ENCODE results near the gene CCDC91. TPM values are rescaled to one million over a fixed set of nuclear protein-coding genes. Genes with fewer than 3 reads are reported as not detected.
A peak's percentile ranks its signal among the peaks of the same experiment; 100 is the strongest.

CCDC91 gene
- total and polyA plus RNA-seq, 9 of the 15 experiments (the other 6 are each of a cell fraction or from before 2014, with no cell fraction given) = 10.1 to 31.1 (median 26.3) TPM

DNA sequence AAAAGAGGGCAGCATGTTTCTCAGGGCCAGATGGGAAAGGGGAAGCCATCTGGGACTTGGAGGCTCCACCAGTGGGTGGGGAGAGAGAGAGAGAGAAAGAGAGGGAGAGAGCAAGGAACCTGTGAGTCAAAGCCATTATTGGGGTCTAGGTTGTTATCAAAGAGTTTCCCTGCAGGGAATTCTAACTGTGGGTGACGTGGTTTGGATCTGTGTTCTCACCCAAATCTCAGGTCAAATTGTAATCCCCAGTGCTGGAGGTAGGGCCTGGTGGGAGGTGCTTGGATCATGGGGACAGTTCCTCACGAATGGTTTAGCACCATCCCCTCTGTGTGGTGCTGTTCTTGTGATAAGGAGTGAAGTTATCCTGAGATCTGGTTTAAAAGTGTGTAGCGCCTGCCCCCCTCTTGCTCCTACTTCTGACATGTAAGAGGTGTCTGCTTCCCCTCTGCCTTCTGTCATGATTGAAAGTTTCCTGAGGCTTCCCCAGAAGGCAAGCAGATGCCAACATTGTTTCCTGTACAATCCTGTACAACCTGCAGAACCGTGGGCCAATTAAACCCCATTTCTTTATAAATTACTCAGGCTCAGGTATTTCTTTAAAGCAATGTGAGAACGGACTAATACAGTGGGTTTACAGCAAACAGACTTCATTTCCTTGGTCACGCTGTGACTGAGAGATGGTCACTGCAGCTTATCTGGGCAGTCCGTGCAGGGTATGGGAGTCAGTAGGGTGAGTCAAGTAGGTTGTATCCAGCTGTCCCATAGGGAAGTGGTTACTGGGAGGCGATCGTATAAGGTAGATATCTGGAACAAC is 52.4 kb downstream of the CCDC91 start (continued):
- TF ChIP-seq PRPF4 (IDR thresholded peaks at IDR 0.05; ENCODE audit: insufficient read depth, low read depth, low read length, poor library complexity, severe bottlenecking) = no peak
- TF ChIP-seq, protein P1, sequence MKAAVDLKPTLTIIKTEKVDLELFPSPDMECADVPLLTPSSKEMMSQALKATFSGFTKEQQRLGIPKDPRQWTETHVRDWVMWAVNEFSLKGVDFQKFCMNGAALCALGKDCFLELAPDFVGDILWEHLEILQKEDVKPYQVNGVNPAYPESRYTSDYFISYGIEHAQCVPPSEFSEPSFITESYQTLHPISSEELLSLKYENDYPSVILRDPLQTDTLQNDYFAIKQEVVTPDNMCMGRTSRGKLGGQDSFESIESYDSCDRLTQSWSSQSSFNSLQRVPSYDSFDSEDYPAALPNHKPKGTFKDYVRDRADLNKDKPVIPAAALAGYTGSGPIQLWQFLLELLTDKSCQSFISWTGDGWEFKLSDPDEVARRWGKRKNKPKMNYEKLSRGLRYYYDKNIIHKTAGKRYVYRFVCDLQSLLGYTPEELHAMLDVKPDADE (conservative IDR thresholded peaks at IDR 0.05; ENCODE audit: control insufficient read depth, low read depth, low read length) = 0 out of 2 replicates have a peak, but pooled peaks have one; percentile 57
- TF ChIP-seq, protein P2, sequence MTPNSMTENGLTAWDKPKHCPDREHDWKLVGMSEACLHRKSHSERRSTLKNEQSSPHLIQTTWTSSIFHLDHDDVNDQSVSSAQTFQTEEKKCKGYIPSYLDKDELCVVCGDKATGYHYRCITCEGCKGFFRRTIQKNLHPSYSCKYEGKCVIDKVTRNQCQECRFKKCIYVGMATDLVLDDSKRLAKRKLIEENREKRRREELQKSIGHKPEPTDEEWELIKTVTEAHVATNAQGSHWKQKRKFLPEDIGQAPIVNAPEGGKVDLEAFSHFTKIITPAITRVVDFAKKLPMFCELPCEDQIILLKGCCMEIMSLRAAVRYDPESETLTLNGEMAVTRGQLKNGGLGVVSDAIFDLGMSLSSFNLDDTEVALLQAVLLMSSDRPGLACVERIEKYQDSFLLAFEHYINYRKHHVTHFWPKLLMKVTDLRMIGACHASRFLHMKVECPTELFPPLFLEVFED (CRISPR knock-in tag; conservative IDR thresholded peaks at IDR 0.05) = 0 out of 2 replicates have a peak, but pooled peaks have one; percentile 6
- TF ChIP-seq, protein P3, sequence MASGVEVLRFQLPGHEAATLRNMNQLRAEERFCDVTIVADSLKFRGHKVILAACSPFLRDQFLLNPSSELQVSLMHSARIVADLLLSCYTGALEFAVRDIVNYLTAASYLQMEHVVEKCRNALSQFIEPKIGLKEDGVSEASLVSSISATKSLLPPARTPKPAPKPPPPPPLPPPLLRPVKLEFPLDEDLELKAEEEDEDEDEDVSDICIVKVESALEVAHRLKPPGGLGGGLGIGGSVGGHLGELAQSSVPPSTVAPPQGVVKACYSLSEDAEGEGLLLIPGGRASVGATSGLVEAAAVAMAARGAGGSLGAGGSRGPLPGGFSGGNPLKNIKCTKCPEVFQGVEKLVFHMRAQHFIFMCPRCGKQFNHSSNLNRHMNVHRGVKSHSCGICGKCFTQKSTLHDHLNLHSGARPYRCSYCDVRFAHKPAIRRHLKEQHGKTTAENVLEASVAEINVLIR (CRISPR knock-in tag; IDR thresholded peaks at IDR 0.05) = 0 out of 2 replicates have a peak, but pooled peaks have one; percentile 18
- peak; percentile 83 for TF ChIP-seq CREM (IDR thresholded peaks at IDR 0.05; ENCODE audit: low read depth)
- TF ChIP-seq, protein P4, sequence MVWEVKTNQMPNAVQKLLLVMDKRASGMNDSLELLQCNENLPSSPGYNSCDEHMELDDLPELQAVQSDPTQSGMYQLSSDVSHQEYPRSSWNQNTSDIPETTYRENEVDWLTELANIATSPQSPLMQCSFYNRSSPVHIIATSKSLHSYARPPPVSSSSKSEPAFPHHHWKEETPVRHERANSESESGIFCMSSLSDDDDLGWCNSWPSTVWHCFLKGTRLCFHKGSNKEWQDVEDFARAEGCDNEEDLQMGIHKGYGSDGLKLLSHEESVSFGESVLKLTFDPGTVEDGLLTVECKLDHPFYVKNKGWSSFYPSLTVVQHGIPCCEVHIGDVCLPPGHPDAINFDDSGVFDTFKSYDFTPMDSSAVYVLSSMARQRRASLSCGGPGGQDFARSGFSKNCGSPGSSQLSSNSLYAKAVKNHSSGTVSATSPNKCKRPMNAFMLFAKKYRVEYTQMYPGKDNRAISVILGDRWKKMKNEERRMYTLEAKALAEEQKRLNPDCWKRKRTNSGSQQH (CRISPR knock-in tag; IDR thresholded peaks at IDR 0.05) = no peak
- TF ChIP-seq, protein P5, sequence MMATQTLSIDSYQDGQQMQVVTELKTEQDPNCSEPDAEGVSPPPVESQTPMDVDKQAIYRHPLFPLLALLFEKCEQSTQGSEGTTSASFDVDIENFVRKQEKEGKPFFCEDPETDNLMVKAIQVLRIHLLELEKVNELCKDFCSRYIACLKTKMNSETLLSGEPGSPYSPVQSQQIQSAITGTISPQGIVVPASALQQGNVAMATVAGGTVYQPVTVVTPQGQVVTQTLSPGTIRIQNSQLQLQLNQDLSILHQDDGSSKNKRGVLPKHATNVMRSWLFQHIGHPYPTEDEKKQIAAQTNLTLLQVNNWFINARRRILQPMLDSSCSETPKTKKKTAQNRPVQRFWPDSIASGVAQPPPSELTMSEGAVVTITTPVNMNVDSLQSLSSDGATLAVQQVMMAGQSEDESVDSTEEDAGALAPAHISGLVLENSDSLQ (IDR thresholded peaks at IDR 0.05) = peak; percentile 32; the same call in 1 of the 2 replicates
- TF ChIP-seq, protein P6, sequence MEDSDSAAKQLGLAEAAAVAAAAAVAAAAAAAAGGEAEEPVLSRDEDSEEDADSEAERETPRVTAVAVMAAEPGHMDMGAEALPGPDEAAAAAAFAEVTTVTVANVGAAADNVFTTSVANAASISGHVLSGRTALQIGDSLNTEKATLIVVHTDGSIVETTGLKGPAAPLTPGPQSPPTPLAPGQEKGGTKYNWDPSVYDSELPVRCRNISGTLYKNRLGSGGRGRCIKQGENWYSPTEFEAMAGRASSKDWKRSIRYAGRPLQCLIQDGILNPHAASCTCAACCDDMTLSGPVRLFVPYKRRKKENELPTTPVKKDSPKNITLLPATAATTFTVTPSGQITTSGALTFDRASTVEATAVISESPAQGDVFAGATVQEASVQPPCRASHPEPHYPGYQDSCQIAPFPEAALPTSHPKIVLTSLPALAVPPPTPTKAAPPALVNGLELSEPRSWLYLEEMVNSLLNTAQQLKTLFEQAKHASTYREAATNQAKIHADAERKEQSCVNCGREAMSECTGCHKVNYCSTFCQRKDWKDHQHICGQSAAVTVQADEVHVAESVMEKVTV (CRISPR knock-in tag; IDR thresholded peaks at IDR 0.05) = 0 out of 2 replicates have a peak, but pooled peaks have one; percentile 1
- TF ChIP-seq ZNF3 (CRISPR knock-in tag; IDR thresholded peaks at IDR 0.05) = no peak
- TF ChIP-seq LCOR (CRISPR knock-in tag; IDR thresholded peaks at IDR 0.05) = peak; percentile 63; the same call in 1 of the 2 replicates
- peak; percentile 28 to 72; a peak in 2 of 4 replicates for TF ChIP-seq RCOR1 (IDR thresholded peaks at IDR 0.05; ENCODE audit: borderline replicate concordance in 1 of 2, low read depth in 2 of 2, low read length in 2 of 2)
- TF ChIP-seq NR2C1 (IDR thresholded peaks at IDR 0.05) = no peak
- TF ChIP-seq NR2C1 (tag; IDR thresholded peaks at IDR 0.05) = no peak
- peak; percentile 47 for TF ChIP-seq ZFX (CRISPR knock-in tag; IDR thresholded peaks at IDR 0.05)
- peak; percentile 65; the same call in 1 of the 2 replicates for TF ChIP-seq JUN (IDR thresholded peaks at IDR 0.05; ENCODE audit: borderline replicate concordance, low read depth, low read length)
- TF ChIP-seq JUN (CRISPR knock-in tag; IDR thresholded peaks at IDR 0.05; ENCODE audit: borderline replicate concordance) = no peak
- TF ChIP-seq CBX3 (IDR thresholded peaks at IDR 0.05; ENCODE audit: borderline replicate concordance in 1 of 2, low read length in 2 of 2) = peak in 1 of 2 experiments; percentile 71; a peak in 1 of 3 replicates
- peak; percentile 42 for TF ChIP-seq TAF9B (IDR thresholded peaks at IDR 0.05; ENCODE audit: partially characterized antibody)
